ENCODE results near the gene TOMM20L. TPM values are rescaled to one million over a fixed set of nuclear protein-coding genes. Genes with fewer than 3 reads are reported as not detected.
"Not testable (repeated sequence)": the region's sequence is repeated elsewhere in the genome, so short reads cannot be mapped to it uniquely, and the experiment has no call there.

TOMM20L gene
- total and polyA plus RNA-seq, 4 donors = 0.90 to 1.3 TPM; not detected in 2

- DNase-seq (ENCODE audit: low read depth in 4 of 6, low spot score in 6 of 6); H3K27me3 ChIP-seq (ENCODE audit: control insufficient read depth, insufficient read depth, low read length); H3K4me1 ChIP-seq (ENCODE audit: control insufficient read depth, insufficient read depth, low read length); H3K27ac ChIP-seq (ENCODE audit: low read depth, low read length); H3K9me3 ChIP-seq (ENCODE audit: control insufficient read depth, insufficient read depth, low read length); H3K4me3 ChIP-seq (ENCODE audit: low read depth, low read length): not testable (repeated sequence)
- WGBS (ENCODE audit: insufficient coverage) = no CpG with 5 or more reads among the region's 1 CpG
- peaks cover 36% of the 10 kb centered on the region for H3K36me3 ChIP-seq (ENCODE audit: control insufficient read depth, insufficient read depth, low read length)
These were observed 21.2 kb downstream of the TOMM20L start for GRCh38 chr14:58416934-58417333.

- DNase-seq (ENCODE audit: low read depth in 4 of 6, low spot score in 6 of 6) = peak in 3 of 6 donors; percentile 67 to 93 (median 93)
- H3K36me3 ChIP-seq (ENCODE audit: control insufficient read depth, insufficient read depth, low read length) = peaks cover 10% of the 10 kb centered on the region
- no peaks in the 10 kb centered on the region for H3K9me3 ChIP-seq (ENCODE audit: control insufficient read depth, insufficient read depth, low read length)
- H3K4me3 ChIP-seq (ENCODE audit: low read depth, low read length) = peak overlapping the region; percentile 97
- H3K4me1 ChIP-seq (ENCODE audit: control insufficient read depth, insufficient read depth, low read length) = peaks cover 8% of the 10 kb centered on the region
- no peaks in the 10 kb centered on the region for H3K27me3 ChIP-seq (ENCODE audit: control insufficient read depth, insufficient read depth, low read length)
- WGBS (ENCODE audit: insufficient coverage) = 0% methylated on average over 24 of the region's 35 CpGs
- H3K27ac ChIP-seq (ENCODE audit: low read depth, low read length) = peak overlapping the region; percentile 97
These were observed 31.0 kb downstream of the TOMM20L start for GRCh38 chr14:58426670-58427280.

GRCh38 chr14:58427281-58428117 is 31.8 kb downstream of the TOMM20L start, which contains the start of the genes KIAA0586 and TIMM9:
Gene KIAA0586, plus strand, starts transcription at chr14:58427719. Its CDS starts 546 bp downstream, at chr14:58428265.
Gene TIMM9, minus strand, starts transcription at chr14:58427531. Its CDS starts 15,586 bp downstream, at chr14:58411945.
- no peaks in the 10 kb centered on the region for H3K27me3 ChIP-seq (ENCODE audit: control insufficient read depth, insufficient read depth, low read length)
- H3K4me3 ChIP-seq (ENCODE audit: low read depth, low read length) = peak within 1 kb of the TSS; percentile 97
- H3K27ac ChIP-seq (ENCODE audit: low read depth, low read length) = peak within 1 kb of the TSS; percentile 97
- H3K9me3 ChIP-seq (ENCODE audit: control insufficient read depth, insufficient read depth, low read length) = no peaks in the 10 kb centered on the region
- WGBS (ENCODE audit: insufficient coverage) = 0% methylated on average over 21 of the region's 33 CpGs
- peak; percentile 94 to 100 (median 98) for DNase-seq (ENCODE audit: low read depth in 4 of 6, low spot score in 6 of 6)
- H3K4me1 ChIP-seq (ENCODE audit: control insufficient read depth, insufficient read depth, low read length) = peaks cover 8% of the 10 kb centered on the region
- peaks cover 5% of the 10 kb centered on the region for H3K36me3 ChIP-seq (ENCODE audit: control insufficient read depth, insufficient read depth, low read length)

- H3K27me3 ChIP-seq (ENCODE audit: control insufficient read depth, insufficient read depth, low read length) = no peaks in the 10 kb centered on the region
- peak overlapping the region; percentile 97 for H3K4me3 ChIP-seq (ENCODE audit: low read depth, low read length)
- WGBS (ENCODE audit: insufficient coverage) = 4% methylated on average over 4 of the region's 10 CpGs
- no peaks in the 10 kb centered on the region for H3K9me3 ChIP-seq (ENCODE audit: control insufficient read depth, insufficient read depth, low read length)
- peaks cover 9% of the 10 kb centered on the region for H3K36me3 ChIP-seq (ENCODE audit: control insufficient read depth, insufficient read depth, low read length)
- peaks cover 8% of the 10 kb centered on the region for H3K4me1 ChIP-seq (ENCODE audit: control insufficient read depth, insufficient read depth, low read length)
- peak; percentile 7 to 69 (median 34) for DNase-seq (ENCODE audit: low read depth in 4 of 6, low spot score in 6 of 6)
- peak overlapping the region; percentile 97 for H3K27ac ChIP-seq (ENCODE audit: low read depth, low read length)
These were observed 32.5 kb downstream of the TOMM20L start for GRCh38 chr14:58428118-58428683.

- no CpG with 5 or more reads among the region's 1 CpG for WGBS (ENCODE audit: insufficient coverage)
- H3K4me3 ChIP-seq (ENCODE audit: low read depth, low read length) = no peak overlapping the region
These were observed 34.4 kb downstream of the TOMM20L start for GRCh38 chr14:58430156-58430555.

GRCh38 chr14:58439476-58439875 is 43.7 kb downstream of the TOMM20L start:
- 33% methylated on average over 1 of the region's 5 CpGs for WGBS (ENCODE audit: insufficient coverage)
- H3K36me3 ChIP-seq (ENCODE audit: control insufficient read depth, insufficient read depth, low read length) = peaks cover 30% of the 10 kb centered on the region

More at GRCh38 chr14:58430156-58430555, 34.4 kb downstream of the TOMM20L start:
- Histone ChIP-seq H3K4me1 (ENCODE audit: control insufficient read depth, insufficient read depth, low read length) (peaks cover 8% of the 10 kb centered on the region), H3K27me3 (ENCODE audit: control insufficient read depth, insufficient read depth, low read length) (no peaks in the 10 kb centered on the region), H3K27ac (ENCODE audit: low read depth, low read length) (no peak overlapping the region), H3K9me3 (ENCODE audit: control insufficient read depth, insufficient read depth, low read length) (no peaks in the 10 kb centered on the region), H3K36me3 (ENCODE audit: control insufficient read depth, insufficient read depth, low read length) (peaks cover 10% of the 10 kb centered on the region)
- no peak for DNase-seq (ENCODE audit: low read depth in 4 of 6, low spot score in 6 of 6)

GRCh38 chr14:58444627-58445026 is 48.9 kb downstream of the TOMM20L start:
- DNase-seq (ENCODE audit: low read depth in 4 of 6, low spot score in 6 of 6) = no peak
- Histone ChIP-seq H3K4me3 (ENCODE audit: low read depth, low read length) (no peak overlapping the region), H3K27ac (ENCODE audit: low read depth, low read length) (no peak overlapping the region), H3K36me3 (ENCODE audit: control insufficient read depth, insufficient read depth, low read length) (peaks cover 34% of the 10 kb centered on the region), H3K27me3 (ENCODE audit: control insufficient read depth, insufficient read depth, low read length) (no peaks in the 10 kb centered on the region), H3K9me3 (ENCODE audit: control insufficient read depth, insufficient read depth, low read length) (no peaks in the 10 kb centered on the region), H3K4me1 (ENCODE audit: control insufficient read depth, insufficient read depth, low read length) (no peaks in the 10 kb centered on the region)
- WGBS (ENCODE audit: insufficient coverage) = 86% methylated on average over 1 of the region's 5 CpGs

More at GRCh38 chr14:58439476-58439875, 43.7 kb downstream of the TOMM20L start:
- no peaks in the 10 kb centered on the region for H3K9me3 ChIP-seq (ENCODE audit: control insufficient read depth, insufficient read depth, low read length)
- no peak for DNase-seq (ENCODE audit: low read depth in 4 of 6, low spot score in 6 of 6)
- no peak overlapping the region for H3K4me3 ChIP-seq (ENCODE audit: low read depth, low read length)
- H3K27ac ChIP-seq (ENCODE audit: low read depth, low read length) = no peak overlapping the region
- no peaks in the 10 kb centered on the region for H3K27me3 ChIP-seq (ENCODE audit: control insufficient read depth, insufficient read depth, low read length)
- H3K4me1 ChIP-seq (ENCODE audit: control insufficient read depth, insufficient read depth, low read length) = no peaks in the 10 kb centered on the region

GRCh38 chr14:58455593-58456265 is 60.0 kb downstream of the TOMM20L start:
- Histone ChIP-seq H3K4me1 (ENCODE audit: control insufficient read depth, insufficient read depth, low read length) (no peaks in the 10 kb centered on the region), H3K27ac (ENCODE audit: low read depth, low read length) (no peak overlapping the region), H3K9me3 (ENCODE audit: control insufficient read depth, insufficient read depth, low read length) (no peaks in the 10 kb centered on the region), H3K4me3 (ENCODE audit: low read depth, low read length) (no peak overlapping the region), H3K36me3 (ENCODE audit: control insufficient read depth, insufficient read depth, low read length) (peaks cover 24% of the 10 kb centered on the region), H3K27me3 (ENCODE audit: control insufficient read depth, insufficient read depth, low read length) (no peaks in the 10 kb centered on the region)
- DNase-seq (ENCODE audit: low read depth in 4 of 6, low spot score in 6 of 6) = no peak
- WGBS (ENCODE audit: insufficient coverage) = 100% methylated on average over 1 of the region's 9 CpGs

Data from spinal cord (tissue), 10 donors.